NCI-H460 (cell line): Measurements from ENCODE around the gene MINPP1. TPM values are rescaled to one million over a fixed set of nuclear protein-coding genes. Genes with fewer than 3 reads are reported as not detected.

Experiments used
- DNase-seq: peaks from one replicate; pipeline ENCODE4 v3.0.0-alpha.2; 2016; ENCODE audit warnings: low read depth; ENCODE audit errors: extremely low read depth
- total RNA-seq: library from RNA; depleted of rRNA; stranded (reverse); fragments of >200 nt; shearing (Covaris generic); gene quantifications from 2 replicates; pipeline ENCODE4 v1.2.3, GENCODE V29; 2014

The MINPP1 gene
- total RNA-seq, 1 experiment from 2014 or later, result 39.6 TPM

DNA sequence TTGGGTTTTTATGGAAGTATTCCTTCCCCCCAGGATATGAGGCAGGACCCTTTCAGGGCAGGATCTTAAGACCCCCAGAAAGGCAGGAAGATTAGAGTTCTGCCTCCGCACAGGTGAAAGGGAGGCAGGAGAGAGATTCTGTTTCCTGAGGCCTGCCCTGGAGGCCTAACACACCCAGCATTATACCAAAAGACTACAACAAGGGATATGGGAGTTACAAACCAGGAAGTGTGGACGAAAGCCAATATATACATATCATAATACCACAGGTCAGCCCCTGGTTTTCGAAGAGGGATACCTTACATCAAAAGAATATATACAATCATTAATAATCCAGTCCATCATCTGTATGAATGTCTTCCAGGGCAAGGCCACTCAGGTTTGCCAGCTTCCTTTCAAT lies 14.2 kb downstream of the MINPP1 start:
- DNase-seq, result no peak

DNA sequence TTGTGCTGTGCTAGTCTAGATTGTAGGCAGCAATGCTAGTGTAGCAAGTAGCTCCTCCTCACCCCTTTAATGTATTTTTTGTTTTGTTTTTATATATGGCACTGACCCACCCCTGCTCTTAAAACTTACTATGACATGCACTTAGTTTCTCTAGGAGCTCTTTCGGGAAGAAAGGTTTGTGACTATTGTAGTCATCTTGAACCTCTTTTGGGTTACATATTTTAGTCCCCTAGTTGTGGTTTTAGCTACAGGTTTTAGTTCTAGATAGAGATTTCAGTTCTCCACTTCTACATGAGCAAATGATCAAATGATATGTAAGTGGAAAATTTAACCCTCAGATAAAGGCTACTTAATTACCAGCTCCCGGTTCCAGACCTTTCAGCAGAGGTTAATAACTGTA lies 14.9 kb downstream of the MINPP1 start:
- no peak for DNase-seq

DNA sequence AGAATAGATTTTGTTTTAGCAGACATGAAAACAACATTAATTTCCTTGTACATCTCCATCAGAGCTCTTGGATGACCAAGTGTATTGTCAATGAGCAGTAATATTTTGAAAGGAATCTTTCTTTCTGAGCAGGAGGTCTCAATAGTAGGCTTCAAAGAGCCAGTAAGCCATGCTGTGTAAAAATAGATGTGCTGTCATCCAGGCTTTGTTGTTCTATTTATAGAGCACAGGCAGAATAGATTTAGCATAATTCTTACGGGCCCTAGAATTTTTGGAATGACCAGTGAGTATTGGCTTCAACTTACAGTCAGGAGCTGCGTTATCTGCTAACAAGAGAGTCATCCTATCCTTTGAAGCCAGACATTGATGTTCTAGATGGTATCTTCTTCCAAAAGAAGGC lies 19.0 kb downstream of the MINPP1 start:
- no peak for DNase-seq

DNA sequence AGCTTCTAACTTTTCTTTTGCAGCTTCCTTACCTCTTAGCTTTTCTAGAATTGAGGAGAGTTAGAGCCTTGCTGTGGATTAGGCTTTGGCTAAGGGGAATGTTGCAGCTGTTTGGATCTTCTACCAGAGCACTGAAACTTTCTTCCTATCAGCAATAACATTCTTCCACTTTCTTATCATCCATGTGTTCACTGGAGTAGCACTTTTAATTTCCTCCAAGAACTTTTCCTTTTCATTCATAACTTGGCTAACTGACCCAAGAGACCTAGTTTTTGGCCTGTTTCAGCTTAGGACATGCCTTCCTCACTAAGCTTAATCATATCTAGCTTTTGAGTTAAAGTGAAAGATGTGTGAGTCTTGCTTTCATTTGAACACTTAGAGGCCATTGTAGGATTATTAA lies 19.6 kb downstream of the MINPP1 start:
- DNase-seq, result no peak

DNA sequence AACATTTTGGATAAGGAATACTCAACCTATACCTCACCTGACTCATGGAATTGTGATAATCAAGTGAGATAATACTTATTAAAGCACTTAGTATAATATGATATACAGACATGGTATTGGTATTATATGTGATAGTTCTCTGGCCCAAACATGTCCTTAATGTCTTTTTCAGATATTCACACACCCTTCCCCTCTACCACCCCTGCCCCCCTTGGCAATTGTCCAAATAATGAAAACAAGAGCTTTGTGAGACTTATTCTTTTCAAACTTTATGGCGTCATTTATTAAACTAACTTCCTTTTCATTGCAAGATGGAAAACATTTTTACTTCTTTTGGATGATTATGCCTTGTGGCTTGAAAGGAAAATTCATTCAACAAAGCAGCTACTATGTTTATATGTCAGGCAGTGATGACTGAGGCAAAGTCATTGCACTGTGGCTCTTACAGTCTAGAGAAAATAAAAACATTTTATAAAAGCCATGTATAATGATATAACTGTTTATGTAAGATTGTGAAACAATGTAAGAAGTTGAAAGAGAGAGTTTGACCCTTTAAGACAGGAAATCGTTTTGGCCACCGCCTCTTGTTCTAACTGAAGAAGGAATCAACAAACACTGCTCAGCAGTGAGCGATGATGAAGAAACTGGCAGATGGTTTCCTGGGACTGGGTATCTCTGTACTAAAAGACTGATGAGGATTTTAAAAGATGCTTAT lies 27.4 kb downstream of the MINPP1 start:
- DNase-seq, result peak; percentile 18

DNA sequence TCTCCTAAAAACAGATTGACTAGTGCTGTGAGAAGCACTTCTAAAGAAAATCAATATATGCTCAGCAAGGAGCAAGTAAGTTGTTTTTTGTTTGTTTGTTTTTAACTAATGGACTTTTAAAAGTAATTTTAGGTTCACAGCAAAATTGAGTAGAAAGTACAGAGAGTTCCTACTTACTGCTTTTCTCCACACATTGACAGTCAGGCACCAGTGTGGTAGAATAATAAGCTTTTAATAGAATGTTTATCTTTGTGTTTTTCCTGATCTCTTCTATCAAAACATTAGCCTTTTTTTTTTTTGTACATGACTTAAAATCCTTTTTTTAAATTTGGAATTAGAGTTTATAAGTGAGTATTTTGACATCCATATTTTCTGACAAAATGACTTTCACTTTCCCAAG lies 28.0 kb downstream of the MINPP1 start:
- no peak for DNase-seq

DNA sequence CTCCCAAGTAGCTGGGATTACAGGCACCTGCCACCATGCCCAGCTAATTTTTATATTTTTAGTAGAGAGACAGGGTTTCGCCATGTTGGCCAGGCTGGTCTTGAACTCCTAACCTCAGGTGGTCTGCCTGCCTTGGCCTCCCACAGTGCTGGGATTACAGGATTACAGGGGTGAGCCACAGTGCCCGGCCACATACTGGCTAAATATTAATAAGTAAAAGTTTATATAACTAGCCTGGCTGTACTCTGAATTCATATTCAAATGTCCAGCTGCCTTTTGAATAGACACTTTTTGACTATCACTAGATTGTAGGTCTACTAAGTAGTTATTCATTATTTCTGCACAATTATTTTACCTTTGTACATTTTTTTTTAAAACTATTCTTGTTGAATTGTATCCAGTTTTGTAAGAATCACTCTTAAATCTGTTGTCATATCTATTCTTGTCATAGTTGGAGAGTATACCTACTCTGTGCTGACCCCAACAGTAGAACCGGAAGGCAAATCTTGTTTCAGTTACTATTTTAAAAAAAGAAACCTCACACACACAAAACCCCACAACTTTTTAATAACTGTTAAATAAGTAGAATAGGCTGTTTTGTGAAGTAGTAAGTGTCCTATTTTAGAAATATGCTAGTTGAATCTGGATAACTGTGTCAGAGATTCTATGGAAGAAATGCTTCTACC lies 29.6 kb downstream of the MINPP1 start:
- no peak for DNase-seq

DNA sequence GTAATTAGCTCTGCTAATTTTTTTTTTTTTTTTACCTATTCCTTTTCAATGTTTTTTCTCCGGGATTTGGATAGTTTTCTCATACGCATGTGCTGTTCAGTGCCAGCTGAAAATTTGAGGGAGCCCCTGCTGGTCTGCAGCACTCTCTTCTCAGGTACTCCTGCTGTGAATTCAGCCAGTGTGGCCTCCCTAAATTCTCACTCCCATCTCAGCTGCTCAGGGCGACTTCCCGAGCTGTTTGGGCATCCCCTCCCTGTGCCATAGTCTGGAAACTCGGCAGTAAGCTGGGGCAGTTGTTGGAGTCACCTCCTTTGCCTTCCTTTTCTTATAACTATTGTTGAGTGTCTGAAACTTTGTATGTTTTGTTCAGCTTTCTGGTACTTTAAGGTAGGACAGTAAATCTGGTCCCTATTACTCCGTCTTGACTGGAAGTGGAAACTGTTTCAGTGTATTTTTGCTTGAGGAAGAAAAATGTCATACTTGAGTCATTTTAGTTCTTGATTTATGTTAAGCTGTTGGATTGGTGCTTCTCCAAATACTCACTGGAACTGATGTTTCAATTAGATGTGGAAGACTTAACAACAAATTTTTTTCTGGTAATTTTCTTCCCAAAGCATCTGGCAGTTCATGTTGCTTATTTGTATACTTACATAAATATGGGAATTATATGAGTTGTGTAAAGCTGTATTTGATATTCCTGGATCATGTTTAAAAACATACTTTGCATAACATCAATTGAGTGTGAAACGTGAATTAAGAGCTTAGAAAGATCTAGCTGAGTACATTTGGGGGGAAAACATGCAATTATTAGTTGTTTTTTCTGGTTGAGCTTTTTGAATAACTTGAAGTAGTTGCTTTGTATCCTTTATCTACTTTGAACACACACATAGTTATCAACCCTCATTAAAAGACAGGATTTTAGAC lies 33.7 kb downstream of the MINPP1 start:
- DNase-seq, result no peak

DNA sequence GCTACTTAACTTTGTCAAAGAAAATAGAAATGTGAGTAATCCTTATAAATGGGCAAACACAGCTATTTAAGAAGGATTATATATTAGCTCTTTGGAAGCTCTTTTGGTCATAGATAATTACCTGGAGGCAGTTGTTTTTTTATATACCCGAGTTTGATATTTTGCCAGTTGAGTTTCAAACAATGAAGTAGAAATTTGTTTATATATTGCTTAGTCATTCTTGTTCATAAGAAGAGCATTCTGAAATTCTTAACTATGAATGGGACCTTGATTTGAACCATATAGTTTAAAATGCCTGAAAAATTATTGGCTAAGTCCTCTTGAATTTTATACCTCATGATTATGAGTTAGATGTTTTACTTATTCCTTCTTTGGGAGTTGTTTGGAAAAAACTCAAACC lies 36.4 kb downstream of the MINPP1 start:
- no peak for DNase-seq

DNA sequence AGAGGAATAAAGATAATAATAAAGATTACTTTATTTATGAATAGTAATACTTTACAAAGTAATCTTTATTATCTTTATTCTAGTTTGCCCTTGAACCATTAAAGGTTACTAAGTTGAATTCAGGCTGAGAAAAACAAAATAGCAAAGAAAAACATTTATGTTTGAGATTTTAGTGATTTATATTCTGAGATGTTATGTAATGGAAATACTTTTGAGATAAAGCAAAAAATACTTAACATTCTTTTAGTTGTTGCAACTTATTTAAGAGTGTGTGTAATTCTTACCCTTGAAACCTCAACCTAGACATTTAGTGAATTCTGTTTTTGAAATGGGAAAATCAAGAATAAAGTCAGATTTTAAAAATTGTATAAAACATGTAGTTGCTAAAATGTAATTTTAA lies 40.0 kb downstream of the MINPP1 start:
- no peak for DNase-seq

DNA sequence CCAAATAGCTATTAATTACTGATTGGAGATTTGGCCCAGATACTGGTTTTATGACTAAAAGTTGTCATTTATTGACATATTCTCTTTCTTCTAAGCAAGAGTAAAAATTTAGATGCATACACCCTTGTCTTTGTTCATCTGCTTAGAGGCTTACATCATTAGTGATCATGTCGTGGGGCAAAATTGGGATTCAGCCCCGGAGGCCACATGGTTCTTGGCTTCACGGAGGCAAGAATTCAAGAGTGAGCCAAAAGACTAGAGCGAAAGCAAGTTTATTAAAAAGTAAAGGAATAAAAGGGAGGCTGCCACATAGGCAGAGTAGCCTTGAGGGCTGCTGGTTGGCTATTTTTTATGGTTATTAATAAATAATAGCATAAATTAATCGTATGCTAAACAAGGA lies 41.1 kb downstream of the MINPP1 start:
- no peak for DNase-seq

DNA sequence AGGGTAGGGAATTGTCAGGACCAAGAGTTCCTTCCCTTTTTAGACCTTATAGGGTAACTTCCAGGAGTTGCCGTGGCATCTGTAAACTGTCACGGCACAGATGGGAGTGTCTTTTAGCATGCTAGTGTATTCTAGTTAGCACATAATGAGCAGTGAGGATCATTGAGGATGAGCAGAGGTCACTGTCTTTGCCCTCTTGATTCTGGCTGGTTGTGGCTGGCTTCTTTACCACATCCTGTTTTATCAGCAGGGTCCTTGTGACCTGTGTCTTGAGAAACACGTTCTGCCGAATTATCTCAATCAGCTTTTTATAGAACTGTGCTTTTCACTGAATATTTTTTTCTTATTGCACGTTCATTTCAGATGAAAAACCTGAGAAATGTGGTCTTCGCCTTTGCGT lies 41.5 kb downstream of the MINPP1 start:
- DNase-seq, result no peak

DNA sequence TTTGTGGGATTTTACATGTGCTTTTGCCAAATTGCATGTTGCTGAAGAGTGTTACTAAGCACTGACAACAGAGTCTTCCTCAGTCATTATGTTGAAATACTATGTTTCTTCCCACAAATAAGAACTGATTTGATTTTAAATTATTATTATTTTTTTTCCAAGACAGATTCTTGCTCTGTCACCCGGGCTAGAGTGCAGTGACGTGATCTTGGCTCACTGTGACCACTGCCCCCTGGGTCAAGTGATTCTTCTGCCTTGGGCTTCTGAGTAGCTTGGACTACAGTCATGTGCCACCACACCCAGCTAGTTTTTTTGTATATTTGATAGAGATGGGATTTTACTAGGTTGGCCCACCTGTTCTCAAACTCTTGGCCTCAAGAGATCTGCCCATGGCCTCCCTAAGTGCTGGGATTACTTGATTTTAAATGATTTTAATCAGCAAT lies 42.3 kb downstream of the MINPP1 start:
- no peak for DNase-seq

DNA sequence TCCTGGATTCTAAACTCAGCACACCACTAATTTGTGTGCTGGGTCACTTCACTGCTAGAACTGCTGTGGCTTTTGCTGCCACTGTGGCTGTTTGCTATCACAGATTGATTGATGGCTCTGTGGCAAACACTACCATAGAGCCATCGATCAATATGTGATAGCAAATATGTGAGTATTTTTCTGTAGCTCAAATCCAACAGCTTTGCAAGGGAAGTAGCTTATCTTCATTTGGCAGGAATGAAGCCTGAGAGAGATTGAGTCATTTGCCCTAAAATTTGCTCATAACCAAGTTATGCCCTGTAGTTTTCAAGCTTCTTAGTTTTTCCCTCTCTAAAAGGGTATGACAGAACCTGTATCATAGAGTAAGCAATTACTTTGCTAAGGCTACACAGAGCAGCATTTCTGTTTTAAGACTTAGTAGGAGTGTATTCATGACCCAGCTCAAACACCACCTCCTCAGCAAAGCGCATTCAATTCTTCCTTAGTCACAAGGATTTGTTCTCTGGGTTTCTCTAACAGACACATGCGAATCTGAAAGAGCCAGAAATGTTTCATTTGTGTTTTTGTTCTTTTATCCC lies 43.1 kb downstream of the MINPP1 start:
- DNase-seq, result no peak

DNA sequence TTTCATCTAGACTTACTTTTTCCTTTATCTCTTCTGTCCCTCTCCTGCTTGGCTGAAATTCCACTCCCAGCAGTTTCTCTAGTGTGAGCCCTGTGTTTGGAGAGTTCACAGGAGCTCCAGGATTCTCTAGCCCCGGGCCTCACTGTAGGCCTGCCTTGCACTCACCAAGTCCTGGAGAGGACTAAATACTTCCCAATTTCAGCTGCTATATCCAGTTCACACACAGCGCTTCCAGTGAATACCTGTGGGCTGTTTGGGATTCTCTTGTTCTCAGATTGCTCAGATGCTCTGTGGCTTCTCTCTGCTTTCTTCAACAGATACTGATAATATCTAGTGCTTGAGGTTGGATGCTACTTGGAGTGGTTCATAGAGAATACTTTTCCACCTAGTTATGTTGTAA lies 46.0 kb downstream of the MINPP1 start:
- DNase-seq, result no peak

DNA sequence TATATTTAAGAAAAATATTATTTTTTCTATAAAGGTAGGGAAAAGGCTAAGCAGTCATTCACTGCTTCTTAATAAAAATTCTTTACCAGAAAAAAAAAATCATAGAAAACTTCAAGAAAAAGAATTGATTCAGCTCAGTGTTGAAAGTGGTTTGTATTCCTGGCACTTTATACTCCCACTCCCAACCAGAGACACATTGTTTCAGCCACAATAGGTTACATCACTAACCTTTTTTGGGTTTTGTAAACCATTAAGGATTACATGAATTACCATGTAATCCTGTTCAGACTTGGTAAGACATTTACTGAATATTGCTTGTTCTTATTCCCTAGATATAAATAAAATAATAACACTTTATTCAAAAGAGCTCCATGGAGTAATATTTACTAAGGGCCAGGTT lies 46.6 kb downstream of the MINPP1 start:
- no peak for DNase-seq

DNA sequence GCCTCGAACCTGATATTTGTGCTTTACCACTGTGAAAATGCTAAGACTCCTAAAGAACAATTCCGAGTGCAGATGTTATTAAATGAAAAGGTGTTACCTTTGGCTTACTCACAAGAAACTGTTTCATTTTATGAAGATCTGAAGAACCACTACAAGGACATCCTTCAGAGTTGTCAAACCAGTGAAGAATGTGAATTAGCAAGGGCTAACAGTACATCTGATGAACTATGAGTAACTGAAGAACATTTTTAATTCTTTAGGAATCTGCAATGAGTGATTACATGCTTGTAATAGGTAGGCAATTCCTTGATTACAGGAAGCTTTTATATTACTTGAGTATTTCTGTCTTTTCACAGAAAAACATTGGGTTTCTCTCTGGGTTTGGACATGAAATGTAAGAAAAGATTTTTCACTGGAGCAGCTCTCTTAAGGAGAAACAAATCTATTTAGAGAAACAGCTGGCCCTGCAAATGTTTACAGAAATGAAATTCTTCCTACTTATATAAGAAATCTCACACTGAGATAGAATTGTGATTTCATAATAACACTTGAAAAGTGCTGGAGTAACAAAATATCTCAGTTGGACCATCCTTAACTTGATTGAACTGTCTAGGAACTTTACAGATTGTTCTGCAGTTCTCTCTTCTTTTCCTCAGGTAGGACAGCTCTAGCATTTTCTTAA lies 47.7 kb downstream of the MINPP1 start:
- no peak for DNase-seq

DNA sequence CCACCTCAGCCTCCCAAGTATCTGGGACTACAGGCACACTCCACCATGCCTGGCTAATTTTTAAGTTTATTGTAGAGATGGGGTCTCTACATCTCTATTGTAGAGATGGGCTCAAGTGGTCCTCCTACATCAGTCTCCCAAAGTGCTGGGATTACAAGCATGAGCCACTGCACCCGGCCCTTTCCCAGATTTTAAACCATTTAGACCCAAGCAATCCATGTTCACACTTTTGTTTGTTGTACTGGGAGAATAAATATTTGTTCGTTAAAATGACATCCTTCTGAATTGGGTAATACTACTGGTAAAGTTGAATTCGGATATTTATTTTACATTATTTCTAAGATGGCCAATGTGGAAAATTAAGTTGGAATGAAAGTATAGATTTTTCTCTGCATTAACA lies 52.7 kb downstream of the MINPP1 start:
- DNase-seq, result no peak

DNA sequence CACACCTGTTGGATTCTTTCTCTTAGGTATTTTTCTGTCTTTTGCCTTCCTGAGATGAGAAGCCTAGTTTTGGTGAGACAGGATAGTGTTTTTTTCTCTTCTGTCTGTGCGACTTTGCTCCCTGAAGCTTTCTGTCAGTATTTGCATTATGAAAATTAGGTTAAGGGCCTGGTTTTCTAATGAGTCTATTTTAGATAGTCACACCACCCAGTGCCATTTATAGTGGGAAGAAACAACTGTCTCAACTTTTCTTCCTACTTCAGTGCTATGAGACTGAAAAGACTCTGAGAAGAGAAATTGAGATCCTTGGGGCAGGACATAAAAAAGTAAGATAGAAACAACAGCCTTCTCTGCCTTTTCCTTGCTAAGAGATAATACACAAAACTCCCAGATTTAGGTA lies 53.6 kb downstream of the MINPP1 start:
- DNase-seq, result no peak

DNA sequence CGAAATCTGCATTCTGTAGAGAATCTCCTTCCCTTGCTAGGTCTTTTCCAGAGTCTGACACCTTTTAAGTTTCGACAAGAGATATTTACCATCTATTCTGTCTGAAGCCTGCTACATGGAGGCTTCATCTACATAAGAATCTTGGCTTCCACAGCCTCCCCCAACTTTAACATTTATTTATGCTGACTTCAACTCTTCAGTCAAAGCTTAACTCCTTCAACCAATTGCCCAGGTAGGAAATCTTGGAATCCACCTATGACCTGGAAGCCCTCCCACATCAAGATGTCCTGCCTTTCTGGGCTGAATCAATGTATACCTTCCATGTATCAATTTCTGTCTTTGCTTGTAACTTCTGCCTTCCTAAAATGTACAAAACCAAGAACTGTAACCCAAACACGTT lies 54.7 kb downstream of the MINPP1 start:
- no peak for DNase-seq
